Right cardiac atrium (tissue), 5 donors: Measurements from ENCODE around the gene CAMTA1. TPM values are rescaled to one million over a fixed set of nuclear protein-coding genes. Genes with fewer than 3 reads are reported as not detected.

Experiments
- ATAC-seq, 2 donors: fragments of 200-7000 bp; cut with Tn5 transposase; one replicate each; pipeline versions ENCODE4 v1.8.0 to v1.9.1; 2020; ENCODE audit warnings: moderate library complexity in 2 of 2, mild to moderate bottlenecking in 1 of 2
- DNase-seq, 3 donors: peaks; one replicate each; pipeline ENCODE4 v3.0.0-alpha.2; 2020
- H3K27ac ChIP-seq: one replicate; pipeline ENCODE4 v1.5.1; 2013; ENCODE audit warnings: mild to moderate bottlenecking, low read length, control low read depth, moderate library complexity
- H3K27me3 ChIP-seq: one replicate; pipeline ENCODE4 v1.6.1; 2013; ENCODE audit not compliant: control insufficient read depth, insufficient read depth
- H3K4me1 ChIP-seq: one replicate; pipeline ENCODE4 v1.6.1; 2013; ENCODE audit warnings: low read length; ENCODE audit not compliant: control insufficient read depth, insufficient read depth
- H3K4me3 ChIP-seq: one replicate; pipeline ENCODE4 v1.5.1; 2013; ENCODE audit warnings: low read length, control low read depth
- H3K9me3 ChIP-seq: one replicate; pipeline ENCODE4 v1.6.1; 2013; ENCODE audit warnings: low read length; ENCODE audit not compliant: control insufficient read depth
- WGBS: extraction: QIAGEN DNeasy Blood & Tissue Kit; methylation state at CpG from one replicate; pipeline ENCODE4 v1.1.7; 2013; 5-methylcytosine and 5-hydroxymethylcytosine counted together
- intact Hi-C, 4 donors: fragments of 100-400 bp; cut with DNase I; formaldehyde crosslinking; loops; one replicate each; pipeline versions ENCODE4 v1.11.0 to v1.14.0; 2022 to 2023
- polyA plus RNA-seq: library from polyadenylated mRNA; stranded (reverse); fragments of 200-250 nt; gene quantifications from one replicate; pipeline ENCODE4 v1.2.3, GENCODE V29; 2013
- total RNA-seq, 4 donors: library from RNA; stranded (reverse); fragmentation: NEBNext Ultra II Directional; extraction: Animal tissue kit (Norgen Biotek cat#: 25700); gene quantifications; one replicate each; pipeline ENCODE4 v1.2.1, GENCODE V29; 2021
- donor health status: healthy with polysubstance abuse.
- donor health status: DM: no; HTN: yes; CAD: no.
- donor health status: DM: no; HTN: no; CAD: no.
- donor health status: DM: no; HTN: yes; CAD: no; lungs with severe emphysema.
- donor health status: DM: yes; HTN: yes; CAD: no.

Gene CAMTA1
- total and polyA plus RNA-seq, 5 donors, result 155 to 334 (median 164) TPM

- no peaks in the 10 kb centered on the region for H3K27me3 ChIP-seq
- no peak overlapping the region for H3K4me3 ChIP-seq
- H3K4me1 ChIP-seq, result no peaks in the 10 kb centered on the region
- H3K9me3 ChIP-seq, result no peaks in the 10 kb centered on the region
- DNase-seq (no peak), ATAC-seq (no peak)
- intact Hi-C loops, result no loop called here
- H3K27ac ChIP-seq, result no peak overlapping the region
- 70% methylated on average over 8 of the region's 8 CpGs for WGBS
These were observed 182.3 kb downstream of the CAMTA1 start for GRCh38 chr1:6967431-6968111.

- Histone ChIP-seq H3K9me3 (no peaks in the 10 kb centered on the region), H3K27ac (no peak overlapping the region), H3K27me3 (no peaks in the 10 kb centered on the region), H3K4me1 (no peaks in the 10 kb centered on the region), H3K4me3 (no peak overlapping the region)
- ATAC-seq, result no peak
- intact Hi-C loops, result no loop called here
- WGBS, result 76% methylated on average over 13 of the region's 13 CpGs
- DNase-seq, result no peak
These were observed 183.9 kb downstream of the CAMTA1 start for GRCh38 chr1:6969106-6969505.

GRCh38 chr1:6969762-6970161 is 184.5 kb downstream of the CAMTA1 start:
- no peak overlapping the region for H3K27ac ChIP-seq
- no peak overlapping the region for H3K4me3 ChIP-seq
- H3K27me3 ChIP-seq, result no peaks in the 10 kb centered on the region
- no peaks in the 10 kb centered on the region for H3K9me3 ChIP-seq
- 87% methylated on average over 2 of the region's 2 CpGs for WGBS
- no peak for ATAC-seq
- no peak for DNase-seq
- intact Hi-C loops, result no loop called here
- H3K4me1 ChIP-seq, result no peaks in the 10 kb centered on the region

GRCh38 chr1:6970221-6970620 is 185.0 kb downstream of the CAMTA1 start:
- intact Hi-C loops, result no loop called here
- 94% methylated on average over 11 of the region's 11 CpGs for WGBS
- Histone ChIP-seq H3K4me1 (no peaks in the 10 kb centered on the region), H3K4me3 (no peak overlapping the region), H3K27ac (no peak overlapping the region), H3K27me3 (no peaks in the 10 kb centered on the region), H3K9me3 (no peaks in the 10 kb centered on the region)
- ATAC-seq, result no peak
- DNase-seq, result no peak

- Histone ChIP-seq H3K4me1 (no peaks in the 10 kb centered on the region), H3K4me3 (no peak overlapping the region), H3K27ac (no peak overlapping the region), H3K9me3 (no peaks in the 10 kb centered on the region), H3K27me3 (no peaks in the 10 kb centered on the region)
- 63% methylated on average over 9 of the region's 9 CpGs for WGBS
- DNase-seq (no peak), ATAC-seq (no peak)
- intact Hi-C loops, result no loop called here
These were observed 185.8 kb downstream of the CAMTA1 start for GRCh38 chr1:6971048-6971447.

- 92% methylated on average over 11 of the region's 11 CpGs for WGBS
- H3K4me3 ChIP-seq, result no peak overlapping the region
- intact Hi-C loops, result no loop called here
- ATAC-seq (no peak), DNase-seq (no peak)
- H3K9me3 ChIP-seq, result no peaks in the 10 kb centered on the region
- no peaks in the 10 kb centered on the region for H3K4me1 ChIP-seq
- no peak overlapping the region for H3K27ac ChIP-seq
- no peaks in the 10 kb centered on the region for H3K27me3 ChIP-seq
These were observed 186.4 kb downstream of the CAMTA1 start for GRCh38 chr1:6971699-6972098.

- intact Hi-C loops, result no loop called here
- 51% methylated on average over 4 of the region's 4 CpGs for WGBS
- H3K4me3 ChIP-seq, result no peak overlapping the region
- no peaks in the 10 kb centered on the region for H3K27me3 ChIP-seq
- ATAC-seq (no peak), DNase-seq (no peak)
- H3K4me1 ChIP-seq, result no peaks in the 10 kb centered on the region
- H3K27ac ChIP-seq, result no peak overlapping the region
- no peaks in the 10 kb centered on the region for H3K9me3 ChIP-seq
These were observed 187.1 kb downstream of the CAMTA1 start for GRCh38 chr1:6972399-6972798.

- WGBS, result 70% methylated on average over 16 of the region's 16 CpGs
These were observed 190.2 kb downstream of the CAMTA1 start for GRCh38 chr1:6975331-6976043.

GRCh38 chr1:6976044-6976375 is 190.8 kb downstream of the CAMTA1 start:
- no peaks in the 10 kb centered on the region for H3K27me3 ChIP-seq
- no peak overlapping the region for H3K4me3 ChIP-seq
- H3K27ac ChIP-seq, result no peak overlapping the region
- no peaks in the 10 kb centered on the region for H3K9me3 ChIP-seq
- ATAC-seq (no peak), DNase-seq (no peak)
- H3K4me1 ChIP-seq, result no peaks in the 10 kb centered on the region
- 60% methylated on average over 6 of the region's 6 CpGs for WGBS
- intact Hi-C loops, result no loop called here

More at GRCh38 chr1:6975331-6976043, 190.2 kb downstream of the CAMTA1 start:
- no peak for ATAC-seq
- DNase-seq, result no peak
- intact Hi-C loops, result no loop called here
- H3K9me3 ChIP-seq, result no peaks in the 10 kb centered on the region
- H3K27me3 ChIP-seq, result no peaks in the 10 kb centered on the region
- no peaks in the 10 kb centered on the region for H3K4me1 ChIP-seq
- H3K27ac ChIP-seq, result no peak overlapping the region
- H3K4me3 ChIP-seq, result no peak overlapping the region

GRCh38 chr1:6979003-6979613 is 193.9 kb downstream of the CAMTA1 start:
- ATAC-seq (no peak), DNase-seq (no peak)
- WGBS, result 64% methylated on average over 5 of the region's 5 CpGs
- H3K9me3 ChIP-seq, result no peaks in the 10 kb centered on the region
- no peaks in the 10 kb centered on the region for H3K27me3 ChIP-seq
- no peaks in the 10 kb centered on the region for H3K4me1 ChIP-seq
- intact Hi-C loops, result no loop called here
- H3K4me3 ChIP-seq, result no peak overlapping the region
- no peak overlapping the region for H3K27ac ChIP-seq

- DNase-seq (no peak), ATAC-seq (no peak)
- intact Hi-C loops, result no loop called here
- Histone ChIP-seq H3K27ac (no peak overlapping the region), H3K27me3 (no peaks in the 10 kb centered on the region), H3K4me1 (no peaks in the 10 kb centered on the region), H3K4me3 (no peak overlapping the region), H3K9me3 (no peaks in the 10 kb centered on the region)
These were observed 196.3 kb downstream of the CAMTA1 start for GRCh38 chr1:6981595-6981994.
